Stimulated activated CD8-positive, alpha-beta memory T cell treated with anti-CD3 and anti-CD28 coated beads, Interleukin-4, amount 100 ng/mL, for 24 hours (primary cell): Measurements from ENCODE around the gene SLC12A4.

Experiments used
- DNase-seq: peaks from one replicate; pipeline ENCODE4 v3.0.0-alpha.2; 2020; ENCODE audit warnings: low read depth

Gene SLC12A4

GRCh38 chr16:67963292-67963661 lies 5.2 kb downstream of the SLC12A4 start:
- no peak for DNase-seq

- DNase-seq: no peak
Measured at GRCh38 chr16:67962135-67962534, 6.3 kb downstream of the SLC12A4 start.

GRCh38 chr16:67961551-67961957 lies 6.9 kb downstream of the SLC12A4 start:
- no peak for DNase-seq

GRCh38 chr16:67959536-67960329 lies 8.7 kb downstream of the SLC12A4 start:
- DNase-seq: no peak

- DNase-seq: no peak
Measured at GRCh38 chr16:67957622-67958021, 10.8 kb downstream of the SLC12A4 start.

GRCh38 chr16:67954421-67955196 lies 13.8 kb downstream of the SLC12A4 start:
- DNase-seq: no peak

GRCh38 chr16:67953641-67954375 lies 14.6 kb downstream of the SLC12A4 start:
- DNase-seq: no peak

GRCh38 chr16:67951485-67951884 lies 17.0 kb downstream of the SLC12A4 start:
- DNase-seq: no peak

GRCh38 chr16:67950335-67950843 lies 18.0 kb downstream of the SLC12A4 start:
- DNase-seq: no peak

- DNase-seq: no peak
Measured at GRCh38 chr16:67949645-67950044, 18.8 kb downstream of the SLC12A4 start.

- DNase-seq: no peak
Measured at GRCh38 chr16:67948015-67948414, 20.4 kb downstream of the SLC12A4 start.

GRCh38 chr16:67946966-67947558 lies 21.4 kb downstream of the SLC12A4 start:
- DNase-seq: no peak

- no peak for DNase-seq
Measured at GRCh38 chr16:67946128-67946569, 22.3 kb downstream of the SLC12A4 start.

GRCh38 chr16:67945392-67945933 lies 23.0 kb downstream of the SLC12A4 start:
- DNase-seq: no peak

- DNase-seq: no peak
Measured at GRCh38 chr16:67944690-67945391, 23.6 kb downstream of the SLC12A4 start.

GRCh38 chr16:67943619-67944504 lies 24.6 kb downstream of the SLC12A4 start, which contains the start of gene LCAT:
Gene LCAT, minus strand, starts transcription at chr16:67944120. Its CDS starts 19 bp downstream, at chr16:67944101.
- no peak for DNase-seq

- no peak for DNase-seq
Measured at GRCh38 chr16:67943256-67943618, 25.2 kb downstream of the SLC12A4 start.

GRCh38 chr16:67942510-67943255 lies 25.8 kb downstream of the SLC12A4 start:
- DNase-seq: no peak

- no peak for DNase-seq
Measured at GRCh38 chr16:67942200-67942509, 26.3 kb downstream of the SLC12A4 start.
